Fibroblast of skin of scalp (primary cell): Measurements from ENCODE around the gene KIAA1614. TPM values are rescaled to one million over a fixed set of nuclear protein-coding genes. Genes with fewer than 3 reads are reported as not detected.
A peak's percentile ranks its signal among the peaks of the same experiment; 100 is the strongest.

ENCODE experiments used
- DNase-seq: peaks from one replicate; pipeline ENCODE4 v3.0.0-alpha.2; 2013
- polyA plus RNA-seq, 2 experiments: library from polyadenylated mRNA; unstranded; fragments of 120-200 nt; gene quantifications; one replicate each; pipeline ENCODE4 v1.2.1, GENCODE V29; 2013; ENCODE audit not compliant: insufficient read length in 2 of 2

The KIAA1614 gene, protein sequence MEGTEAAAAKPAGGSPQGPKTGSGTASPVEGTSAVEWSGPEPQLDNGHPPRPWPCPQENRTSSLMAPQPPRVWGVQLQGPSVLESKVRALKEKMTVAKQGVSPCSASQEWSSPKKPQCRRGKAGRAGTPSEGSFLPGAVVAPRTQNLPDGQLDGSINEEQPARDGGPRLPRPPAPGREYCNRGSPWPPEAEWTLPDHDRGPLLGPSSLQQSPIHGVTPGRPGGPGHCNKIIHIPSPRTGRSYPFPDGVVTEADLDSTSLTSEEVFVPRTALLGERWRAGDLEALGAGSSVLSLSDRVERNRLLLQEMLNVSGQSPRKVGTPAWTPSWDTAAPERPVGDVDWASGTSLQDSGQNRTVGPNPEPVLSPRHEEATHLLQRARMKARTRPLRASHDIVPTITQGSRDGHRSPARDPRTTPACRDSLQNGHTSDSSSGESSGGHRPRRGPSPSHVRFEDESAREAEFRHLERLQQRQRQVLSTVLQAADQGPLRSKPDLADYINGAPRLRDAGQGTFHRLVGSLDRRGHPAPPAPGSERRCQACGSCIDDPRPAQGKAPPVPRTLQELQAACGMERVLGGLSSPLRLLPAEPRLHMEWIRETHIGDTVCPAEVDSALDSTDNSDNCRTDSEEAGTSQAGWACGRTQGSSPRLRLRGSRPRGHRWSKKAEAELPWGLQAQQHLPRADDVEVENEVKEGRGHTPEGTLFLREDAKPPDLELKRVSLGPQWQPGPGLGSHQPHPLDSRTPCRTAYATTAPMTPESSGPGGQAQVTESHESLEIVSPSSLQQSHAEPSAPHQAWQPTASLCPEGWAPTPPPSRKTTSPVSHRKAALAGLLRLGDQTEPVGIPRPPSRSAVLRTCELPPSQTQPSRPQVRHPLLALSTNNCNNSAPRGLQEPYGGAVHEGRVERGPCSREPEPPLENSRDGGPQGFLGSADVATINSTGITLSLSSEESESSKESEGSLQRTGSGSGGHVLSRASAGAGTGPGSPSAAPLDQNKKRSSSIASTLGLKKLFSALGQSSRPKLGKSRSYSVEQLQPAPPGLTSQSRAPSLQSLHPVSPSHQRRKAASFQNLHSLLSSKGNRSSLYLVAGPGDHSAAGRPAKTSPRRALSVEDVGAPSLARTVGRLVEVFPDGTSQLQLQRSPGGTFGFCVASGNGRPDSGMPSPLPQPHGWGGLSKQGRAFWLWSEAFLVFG
- 5.0 TPM for polyA plus RNA-seq (2013, experiment 1 of 2; ENCODE audit: insufficient read length)
- 4.4 TPM for polyA plus RNA-seq (2013, experiment 2 of 2; ENCODE audit: insufficient read length)

DNA sequence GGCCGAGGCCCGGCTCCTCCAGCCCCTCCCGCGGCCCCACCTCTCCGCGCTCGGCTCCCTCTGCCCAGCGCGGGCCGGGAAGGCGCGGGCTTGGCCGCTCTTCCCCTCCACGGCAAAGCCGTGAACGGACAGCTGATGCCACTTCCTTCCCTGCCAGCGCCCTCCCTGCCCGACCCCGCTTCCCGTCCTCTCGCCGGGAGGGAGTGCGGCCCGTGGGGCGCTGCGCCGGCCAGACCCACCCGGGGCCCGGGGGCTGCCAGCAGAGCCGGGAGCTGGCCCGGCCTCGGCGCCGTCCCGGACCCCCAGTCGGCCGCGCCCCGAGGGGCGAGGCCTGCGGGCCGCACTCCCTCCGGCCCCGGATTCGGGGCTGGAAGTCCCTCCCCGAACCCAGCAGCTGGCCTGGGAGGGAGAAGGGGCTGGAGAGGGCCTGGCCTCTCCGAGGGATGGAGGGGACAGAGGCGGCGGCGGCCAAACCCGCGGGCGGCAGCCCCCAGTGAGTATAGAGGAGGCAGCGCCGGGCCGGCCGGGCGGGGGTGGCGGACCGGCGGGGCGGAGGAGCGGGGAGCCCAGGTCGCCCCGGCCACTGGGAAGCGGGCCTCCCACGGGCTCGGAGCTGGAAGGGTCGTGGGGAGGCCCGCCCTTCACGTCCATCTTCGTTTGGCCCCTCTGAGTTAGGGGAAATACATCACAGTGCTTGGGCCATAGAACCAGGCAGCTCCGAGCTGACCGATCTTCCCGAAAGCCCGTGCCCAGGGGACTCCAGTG is at the start of gene KIAA1614:
KIAA1614 (plus strand) TSS at position 97 of the 765 bp plus-strand sequence; CDS start at position 444, 347 bp downstream.
- peak; percentile 65 for DNase-seq

DNA sequence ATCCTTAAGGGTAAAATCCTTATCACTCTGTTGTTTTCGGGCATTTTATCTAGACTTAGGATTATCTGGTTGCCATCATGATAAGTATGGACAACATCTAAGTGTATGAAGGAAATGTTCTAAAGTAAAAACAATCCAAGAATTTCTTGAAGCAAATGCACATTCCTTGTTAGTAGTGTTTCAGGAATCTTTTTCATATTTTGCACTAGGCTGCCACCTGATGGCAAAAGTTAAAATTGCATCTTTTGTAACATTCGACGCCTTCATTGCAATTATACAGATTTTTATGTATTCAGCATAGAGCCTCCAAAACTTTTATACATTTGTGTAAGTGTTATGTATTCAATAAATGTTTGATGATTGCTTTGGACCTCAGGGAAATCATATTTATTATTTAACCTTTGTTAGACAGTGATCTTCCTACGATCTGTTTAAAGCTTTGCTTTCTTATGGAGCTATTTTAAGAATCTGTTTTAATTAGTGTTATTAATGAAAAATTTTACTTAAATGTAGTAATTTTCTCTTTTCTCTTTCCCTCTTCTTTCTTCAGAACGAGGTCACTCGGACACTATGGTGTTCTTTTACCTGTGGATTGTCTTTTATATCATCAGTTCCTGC is 49.4 kb upstream of the KIAA1614 start:
- DNase-seq = peak; percentile 67

DNA sequence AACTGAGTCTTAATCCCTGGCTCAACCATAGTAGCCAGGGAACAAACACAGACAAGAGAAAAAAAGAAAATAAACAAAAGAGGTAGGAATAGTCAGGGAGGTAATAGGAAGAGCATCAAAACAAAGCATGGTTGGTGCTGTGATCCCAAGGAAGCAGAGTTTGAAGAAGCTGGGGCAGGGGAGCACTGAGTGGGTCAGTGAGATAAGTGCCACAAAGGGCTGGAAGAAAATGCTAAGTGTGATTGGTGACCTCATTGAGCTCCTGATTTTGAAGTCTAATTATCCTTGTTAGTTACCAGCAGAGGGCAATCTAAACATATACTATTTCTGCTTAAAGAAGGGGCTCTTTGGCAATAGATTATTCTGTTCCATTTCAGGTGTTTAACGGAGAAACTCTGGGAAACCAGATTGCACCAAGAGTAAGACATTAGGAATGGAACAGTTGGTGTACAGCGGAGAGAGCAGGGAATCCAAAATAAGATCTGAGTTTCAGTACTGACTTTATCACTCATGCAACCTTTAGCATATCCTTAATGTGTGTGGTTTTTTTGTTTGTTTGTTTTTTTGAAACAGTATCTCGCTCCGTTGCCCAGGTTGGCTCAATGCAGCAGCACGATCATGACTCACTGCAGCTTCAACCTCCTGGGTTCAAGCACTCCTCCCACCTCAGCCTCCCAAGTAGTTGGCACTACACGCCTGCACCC is 30.7 kb upstream of the KIAA1614 start:
- DNase-seq = peak; percentile 52

DNA sequence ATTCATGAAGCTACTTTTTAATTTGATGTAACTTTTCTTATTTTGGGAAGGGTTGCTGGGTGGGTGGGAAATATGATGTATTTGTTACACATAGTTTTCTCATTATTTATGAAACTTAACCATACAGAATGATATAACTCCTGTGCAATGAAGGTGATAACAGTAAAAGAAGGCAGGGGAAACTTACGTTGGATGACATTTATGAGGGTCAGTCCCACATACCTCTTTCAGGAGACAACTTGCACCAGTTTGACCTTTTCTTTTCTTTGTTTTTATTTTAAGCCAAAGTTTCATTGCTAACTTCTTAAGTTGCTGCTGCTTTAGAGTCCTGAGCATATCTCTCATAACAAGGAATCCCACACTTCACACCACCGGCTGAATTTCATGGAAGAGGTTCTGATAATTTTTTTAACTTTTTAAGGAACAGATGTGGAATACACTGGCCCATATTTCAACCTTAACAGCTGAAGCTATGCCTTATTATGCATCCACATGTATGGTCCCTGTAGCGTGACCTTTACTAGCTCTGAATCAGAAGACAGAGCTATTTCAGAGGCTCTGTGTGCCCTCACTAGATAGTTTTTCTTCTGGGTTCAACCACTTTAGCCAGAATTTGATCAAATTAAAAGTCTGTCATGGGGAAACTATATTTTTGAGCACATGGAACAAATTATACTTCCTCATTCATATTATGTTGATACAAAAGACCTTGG is 28.0 kb upstream of the KIAA1614 start:
- no peak for DNase-seq

DNA sequence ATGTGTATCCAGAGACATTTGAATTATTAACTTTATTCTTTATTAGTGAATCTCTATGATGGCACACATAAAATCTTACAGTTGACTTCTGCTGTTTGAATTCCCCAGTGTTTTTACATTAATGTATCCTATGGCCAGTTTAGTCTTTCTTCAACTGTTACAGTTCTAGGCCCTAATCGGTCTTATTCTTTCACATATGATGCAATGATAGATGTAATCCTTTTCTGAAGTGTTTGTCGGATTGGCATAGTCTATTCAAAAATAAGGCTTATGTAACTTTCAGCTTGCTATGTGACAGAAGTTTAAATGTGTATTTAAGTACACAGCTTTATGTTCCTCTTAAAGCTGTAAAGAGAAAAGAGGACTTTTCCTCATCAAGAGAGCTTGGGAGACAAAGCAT is 26.4 kb upstream of the KIAA1614 start:
- DNase-seq = no peak

DNA sequence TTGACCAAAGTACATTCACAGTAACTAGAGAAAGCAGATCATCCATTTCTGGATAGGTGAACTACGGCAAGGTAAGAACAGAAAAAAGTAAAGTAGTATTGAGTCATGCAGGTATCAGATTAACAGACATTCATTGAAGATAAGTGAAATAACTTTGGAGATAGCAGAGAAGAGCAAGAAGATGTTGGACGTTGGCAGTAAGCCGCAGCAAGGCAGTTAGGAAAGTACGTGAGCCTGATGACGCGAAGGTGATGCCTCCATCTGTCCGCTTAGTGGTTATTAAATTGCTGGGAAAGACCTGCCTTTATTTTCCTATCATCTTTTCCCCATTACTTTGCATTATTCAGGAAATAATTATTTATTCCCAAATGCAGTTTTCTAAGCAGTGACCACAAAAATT is 24.9 kb upstream of the KIAA1614 start:
- DNase-seq = no peak

DNA sequence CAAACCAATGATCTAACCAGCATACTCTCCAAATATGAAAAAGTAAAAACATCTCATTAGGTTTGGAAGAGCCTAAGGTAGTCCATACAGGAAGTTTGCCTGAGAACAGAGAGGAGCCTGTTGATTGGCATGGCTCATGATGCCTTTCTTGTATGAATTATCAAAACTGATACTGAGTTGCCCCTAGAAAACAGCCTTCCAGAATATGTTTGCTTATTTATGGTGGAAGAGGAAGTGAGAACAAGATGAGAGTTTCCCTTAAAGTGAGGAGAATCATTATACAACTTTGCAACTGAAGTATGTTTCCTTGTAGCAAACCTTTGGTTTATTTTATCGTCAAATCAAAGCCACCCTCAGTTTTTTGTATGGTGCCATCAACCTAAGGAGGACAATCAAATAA is 23.8 kb upstream of the KIAA1614 start:
- DNase-seq = no peak

DNA sequence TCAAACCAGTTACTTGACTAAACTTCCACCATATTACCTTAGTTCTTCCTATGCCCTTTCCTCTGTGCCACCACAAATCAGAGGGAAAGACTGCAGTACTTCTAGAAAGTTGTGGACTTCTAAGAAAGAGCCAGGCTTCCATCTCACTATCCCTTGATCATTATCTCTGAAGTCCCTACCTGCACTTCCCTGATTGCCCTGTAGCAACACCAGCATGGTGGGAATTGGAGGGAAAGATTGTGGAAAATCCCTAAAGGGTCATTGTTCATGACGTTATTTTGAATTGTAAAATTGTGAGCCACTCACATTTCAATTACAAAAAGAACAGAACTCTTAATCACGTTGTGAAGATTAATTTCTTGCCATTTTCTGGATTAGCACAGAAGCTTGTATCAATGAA is 23.4 kb upstream of the KIAA1614 start:
- no peak for DNase-seq

DNA sequence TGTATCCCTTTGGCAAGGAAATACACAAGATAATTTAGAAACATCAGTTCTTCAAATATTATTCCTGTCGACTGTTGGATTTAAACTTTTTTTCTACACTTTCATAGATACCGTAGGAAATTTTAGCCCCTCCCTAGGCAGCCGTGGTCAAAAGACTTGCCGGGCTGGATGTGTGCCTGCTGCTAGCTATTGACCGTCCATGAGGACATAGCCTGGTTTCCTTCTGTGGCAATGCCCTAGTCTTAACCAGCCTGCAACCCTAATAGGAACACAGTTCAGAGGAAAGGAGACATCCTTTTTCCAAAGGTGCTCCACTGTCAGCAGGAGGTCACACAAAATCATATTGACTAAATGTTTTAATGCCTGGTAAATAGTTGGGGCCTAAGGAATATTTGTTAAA is 20.4 kb upstream of the KIAA1614 start:
- DNase-seq = no peak

DNA sequence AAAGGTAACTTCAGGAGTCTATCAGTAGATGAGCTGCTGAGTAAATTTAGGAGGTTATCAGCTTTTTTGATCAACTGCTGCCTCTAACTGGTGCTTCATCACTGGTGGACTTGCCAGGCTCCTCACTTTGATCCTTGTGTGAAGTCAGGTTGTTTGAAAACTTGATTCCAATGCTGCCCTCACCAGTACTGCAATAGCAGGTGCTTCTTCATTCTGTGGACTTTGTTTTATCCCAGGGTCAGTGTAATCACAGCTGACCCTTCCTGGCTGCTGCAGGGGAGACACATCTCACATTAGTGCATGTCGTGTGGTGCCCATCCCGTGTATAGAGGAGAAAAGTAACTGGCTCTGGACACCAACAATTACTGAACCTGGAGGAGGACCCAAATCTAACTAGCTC is 20.0 kb upstream of the KIAA1614 start:
- no peak for DNase-seq

DNA sequence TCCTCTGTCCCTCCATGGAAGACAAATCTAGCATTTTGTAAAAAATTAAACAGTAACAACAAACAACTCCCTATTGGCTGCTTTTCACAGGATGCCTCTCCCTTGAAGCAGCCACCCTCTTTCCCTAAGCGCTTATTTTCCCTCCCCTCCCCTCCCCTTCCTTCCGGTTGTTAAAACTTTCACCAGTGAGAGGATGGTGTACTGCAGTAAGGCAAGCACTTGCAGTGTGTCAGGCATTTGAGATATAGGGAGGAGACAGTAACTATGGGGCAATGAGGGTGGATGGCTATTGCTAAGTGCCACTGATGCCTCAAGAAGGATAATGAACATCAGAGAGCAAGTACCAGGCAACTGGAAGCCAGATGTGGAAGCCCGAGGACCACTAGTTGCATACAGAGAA is 19.1 kb upstream of the KIAA1614 start:
- DNase-seq = no peak

DNA sequence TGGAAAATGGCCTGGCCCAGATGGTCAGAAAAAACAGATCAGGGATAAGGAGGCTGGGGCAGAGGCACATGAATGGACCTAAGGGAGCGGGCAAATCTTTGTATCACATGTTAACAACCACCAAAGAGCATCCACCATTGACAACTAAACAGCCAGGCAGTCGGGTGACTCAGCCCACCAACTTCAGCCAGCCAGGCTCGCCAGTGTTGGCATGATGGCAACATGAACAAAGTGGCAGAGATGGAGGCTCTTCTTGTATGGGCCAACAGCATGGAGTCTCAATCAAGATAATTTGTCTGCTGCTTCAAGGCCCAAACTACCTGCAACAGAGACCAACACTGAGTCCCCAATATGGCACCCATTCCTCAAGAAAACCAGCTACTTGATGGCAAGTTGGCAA is 16.5 kb upstream of the KIAA1614 start:
- no peak for DNase-seq

DNA sequence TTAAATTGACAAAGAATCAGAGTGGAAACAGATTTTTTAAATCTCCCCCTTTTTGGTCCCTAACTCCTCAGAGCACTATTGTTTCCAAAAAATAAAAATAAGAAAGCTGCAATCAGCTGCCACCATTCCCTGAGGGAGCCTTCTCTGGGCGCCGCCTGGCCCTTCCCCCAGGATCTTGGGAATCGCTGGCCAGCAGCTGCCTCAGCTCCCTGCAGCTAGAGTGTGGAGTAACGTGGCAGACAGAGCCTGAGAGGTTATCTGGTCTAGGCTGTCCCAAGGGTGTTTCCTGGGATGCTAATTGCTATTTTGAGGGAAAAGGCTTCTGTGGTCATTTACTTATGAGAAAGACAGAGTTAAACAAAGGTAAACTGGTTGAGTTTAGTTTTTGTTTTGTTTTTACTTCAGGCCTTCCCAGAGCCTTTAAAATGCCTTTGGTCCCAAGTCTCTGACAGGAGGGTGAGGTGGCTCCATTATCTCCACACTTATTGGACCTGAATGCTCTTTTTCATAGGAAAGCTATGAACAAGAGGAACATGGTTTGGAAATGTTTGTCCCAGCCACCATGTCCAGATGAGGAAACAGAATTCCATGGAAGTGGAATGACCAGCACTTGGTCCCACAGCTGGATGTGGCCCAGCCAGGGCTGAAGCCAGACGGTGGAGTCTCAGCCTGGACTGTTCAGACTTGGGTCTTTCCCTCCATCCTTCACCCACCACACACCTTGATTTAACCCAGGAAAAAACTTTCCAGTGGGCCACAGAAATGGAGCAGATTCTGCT is 14.1 kb upstream of the KIAA1614 start:
- peak; percentile 31 for DNase-seq

DNA sequence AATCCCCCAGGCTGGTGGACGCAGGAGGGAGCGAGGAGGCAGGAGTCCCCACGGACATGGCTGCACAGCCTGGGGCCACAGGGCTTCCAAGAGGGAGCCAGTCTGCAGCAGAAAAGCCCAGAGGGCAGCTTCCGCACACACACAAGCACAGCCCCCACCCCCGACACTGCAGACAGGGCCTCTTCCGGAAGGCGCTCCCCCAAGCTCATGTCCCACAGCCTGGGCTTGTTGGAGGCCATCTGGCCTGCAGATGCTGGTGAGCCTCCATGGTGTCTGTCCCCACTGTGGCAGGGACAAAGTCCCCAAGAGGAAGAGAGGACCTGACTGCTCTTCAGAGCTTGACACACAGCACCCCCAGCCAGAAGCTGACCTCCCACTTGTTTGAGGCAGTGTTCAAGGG is 13.4 kb upstream of the KIAA1614 start:
- DNase-seq = peak; percentile 31

DNA sequence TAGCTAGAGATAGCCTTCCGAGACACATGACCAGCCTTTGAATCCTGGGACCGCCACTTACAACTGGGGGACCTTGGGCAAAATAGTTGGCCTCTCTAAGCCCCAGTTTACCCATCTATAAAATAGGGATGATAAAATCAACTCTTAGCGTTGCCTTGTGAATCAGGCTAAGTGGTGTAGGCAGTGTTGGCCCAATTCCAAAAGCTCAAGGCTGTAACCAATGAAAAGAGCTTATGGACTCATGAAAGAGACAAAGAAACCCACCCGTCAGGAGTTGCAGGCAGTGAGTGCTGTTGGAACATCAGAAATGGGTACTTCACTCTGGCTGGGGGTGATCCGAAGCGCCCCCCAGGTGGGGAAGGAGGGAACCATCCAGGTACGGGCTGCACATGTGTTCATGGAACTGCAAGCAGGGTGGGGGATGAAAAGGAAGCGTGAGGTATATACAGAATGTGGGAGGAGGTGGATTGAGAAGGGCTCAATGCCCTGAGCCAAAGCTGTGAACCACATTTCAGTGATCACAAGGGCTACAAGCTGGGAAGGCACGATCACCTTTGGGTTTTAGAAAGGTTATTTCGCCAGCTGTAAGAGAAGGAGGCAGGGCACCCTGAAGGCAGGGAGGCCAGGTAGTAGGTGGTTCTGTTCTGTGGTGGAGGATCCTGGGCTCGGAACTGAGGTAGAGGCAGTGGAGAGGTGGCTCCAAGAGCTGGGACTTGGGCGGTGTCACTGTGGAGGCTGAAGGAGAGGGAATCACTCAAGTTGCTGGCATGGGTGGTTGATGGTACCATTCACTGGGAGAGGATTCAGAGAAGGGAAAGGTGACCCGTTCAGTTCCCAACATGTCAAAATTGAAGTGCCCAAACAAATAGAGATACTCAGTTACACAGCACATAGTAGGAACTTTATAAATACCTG is 11.4 kb upstream of the KIAA1614 start:
- no peak for DNase-seq

DNA sequence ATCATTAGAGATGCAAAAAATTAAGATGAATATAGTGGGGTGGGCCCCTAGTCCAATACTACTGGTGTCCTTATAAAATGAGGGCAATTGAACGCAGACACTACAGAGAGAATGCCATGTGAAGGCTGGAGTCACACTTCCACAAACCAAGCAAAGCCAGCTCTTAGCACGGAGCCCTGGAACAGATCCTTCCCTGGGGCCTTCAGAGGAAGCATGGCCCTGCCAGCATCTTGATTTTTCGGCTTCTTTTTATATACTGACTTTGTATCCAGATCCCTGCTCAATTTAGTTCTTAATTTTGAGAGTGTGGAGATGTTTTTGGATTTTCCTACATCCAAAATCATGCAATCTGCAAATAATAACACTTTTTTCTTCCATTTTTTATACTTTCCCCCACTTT is 10.2 kb upstream of the KIAA1614 start:
- DNase-seq = no peak

DNA sequence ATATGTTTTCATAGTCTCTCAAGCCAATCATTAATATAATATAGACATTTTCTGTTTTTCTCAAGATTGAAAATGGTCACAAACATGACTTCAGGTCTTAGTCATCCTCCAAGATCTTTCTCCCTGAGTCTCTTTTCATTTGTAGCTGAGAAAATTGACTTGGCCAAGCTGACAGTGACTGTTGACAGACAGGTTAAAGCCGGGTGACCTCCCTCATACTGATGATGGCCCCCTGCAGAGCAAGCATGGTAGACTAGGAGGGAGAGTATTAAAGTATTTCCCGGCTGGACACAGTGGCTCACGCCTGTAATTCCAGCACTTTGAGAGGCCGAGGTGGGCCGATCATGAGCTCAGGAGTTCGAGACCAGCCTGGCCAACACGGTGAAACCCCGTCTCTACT is 6.8 kb upstream of the KIAA1614 start:
- DNase-seq = peak; percentile 23

DNA sequence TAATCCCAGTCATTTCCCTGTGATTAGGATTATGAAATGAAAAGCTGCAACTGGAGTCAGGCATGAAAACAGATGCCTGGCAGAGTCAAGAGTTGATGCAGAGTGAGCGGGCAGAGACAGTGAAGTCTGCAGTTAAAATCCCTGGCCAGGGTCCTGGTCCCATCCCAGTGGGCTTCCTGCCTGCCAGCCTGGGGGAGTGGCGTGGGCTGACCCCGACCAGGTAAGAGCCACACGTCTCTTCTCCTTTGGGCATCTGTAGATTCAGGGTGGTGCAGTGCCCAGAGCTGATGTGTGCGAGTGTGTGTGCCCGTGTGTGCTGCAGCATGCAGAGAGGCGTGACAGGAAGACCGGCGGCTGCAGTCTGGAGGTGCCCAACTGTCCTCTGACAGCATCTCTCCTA is 6.2 kb upstream of the KIAA1614 start:
- DNase-seq = no peak
